Measurements from ENCODE around the gene CCL18.
"Not testable (repeated sequence)": the region's sequence is repeated elsewhere in the genome, so short reads cannot be mapped to it uniquely, and the experiment has no call there.

The CCL18 gene

GRCh38 chr17:36072431-36073121 is 8.5 kb downstream of the CCL18 start:
- no peak for DNase-seq (ENCODE audit: low read depth)

- no peak for DNase-seq (ENCODE audit: low read depth)
These were observed 10.3 kb downstream of the CCL18 start for GRCh38 chr17:36074365-36074764.

- DNase-seq (ENCODE audit: low read depth) = not testable (repeated sequence)
These were observed 17.8 kb downstream of the CCL18 start for GRCh38 chr17:36081681-36082471.

GRCh38 chr17:36082482-36083120 is 18.5 kb downstream of the CCL18 start:
- DNase-seq (ENCODE audit: low read depth) = not testable (repeated sequence)

GRCh38 chr17:36083691-36084090 is 19.6 kb downstream of the CCL18 start:
- not testable (repeated sequence) for DNase-seq (ENCODE audit: low read depth)

GRCh38 chr17:36085765-36086164 is 21.7 kb downstream of the CCL18 start:
- peak; percentile 42 for DNase-seq (ENCODE audit: low read depth)

- DNase-seq (ENCODE audit: low read depth) = no peak
These were observed 22.7 kb downstream of the CCL18 start for GRCh38 chr17:36086791-36087190.

GRCh38 chr17:36087471-36087870 is 23.4 kb downstream of the CCL18 start:
- not testable (repeated sequence) for DNase-seq (ENCODE audit: low read depth)

GRCh38 chr17:36087897-36088572 is 24.0 kb downstream of the CCL18 start:
- not testable (repeated sequence) for DNase-seq (ENCODE audit: low read depth)

GRCh38 chr17:36088670-36089338 is 24.7 kb downstream of the CCL18 start:
- DNase-seq (ENCODE audit: low read depth) = no peak

GRCh38 chr17:36089339-36089865 is 25.3 kb downstream of the CCL18 start:
- DNase-seq (ENCODE audit: low read depth) = no peak

GRCh38 chr17:36089888-36090836 is 26.1 kb downstream of the CCL18 start, which contains the start of gene CCL3:
Gene CCL3 (minus strand): TSS chr17:36090143. CDS start chr17:36090058, 85 bp downstream.
- DNase-seq (ENCODE audit: low read depth) = no peak

GRCh38 chr17:36092230-36092629 is 28.2 kb downstream of the CCL18 start:
- DNase-seq (ENCODE audit: low read depth) = no peak

GRCh38 chr17:36092715-36093114 is 28.6 kb downstream of the CCL18 start:
- not testable (repeated sequence) for DNase-seq (ENCODE audit: low read depth)

- no peak for DNase-seq (ENCODE audit: low read depth)
These were observed 30.2 kb downstream of the CCL18 start for GRCh38 chr17:36094232-36094631.

- DNase-seq (ENCODE audit: low read depth) = no peak
These were observed 30.7 kb downstream of the CCL18 start for GRCh38 chr17:36094746-36095145.

GRCh38 chr17:36095992-36096391 is 31.9 kb downstream of the CCL18 start:
- DNase-seq (ENCODE audit: low read depth) = no peak

GRCh38 chr17:36099004-36099403 is 34.9 kb downstream of the CCL18 start:
- not testable (repeated sequence) for DNase-seq (ENCODE audit: low read depth)

GRCh38 chr17:36103401-36103975 is 39.4 kb downstream of the CCL18 start, which contains the start of gene CCL4:
Gene CCL4 (plus strand): TSS chr17:36103827. CDS start chr17:36103906, 79 bp downstream.
- DNase-seq (ENCODE audit: low read depth) = not testable (repeated sequence)

GRCh38 chr17:36104246-36104645 is 40.2 kb downstream of the CCL18 start:
- not testable (repeated sequence) for DNase-seq (ENCODE audit: low read depth)
